Measurements from ENCODE around the gene YPEL4. TPM values are rescaled to one million over a fixed set of nuclear protein-coding genes. Genes with fewer than 3 reads are reported as not detected.

Gene YPEL4
- total RNA-seq, 2 donors from 2014 or later, result 0.44 to 0.98 TPM

GRCh38 chr11:57675176-57675941, 25.6 kb upstream of the YPEL4 start:
- H3K4me3 ChIP-seq, result no peak overlapping the region
- DNase-seq, result no peak
- H3K27me3 ChIP-seq, result no peaks in the 10 kb centered on the region
- no peak overlapping the region for H3K9ac ChIP-seq (ENCODE audit: low read depth in 2 of 2, low read length in 2 of 2)
- no peaks in the 10 kb centered on the region for H3K4me1 ChIP-seq
- peaks cover 11% of the 10 kb centered on the region for H3K36me3 ChIP-seq
- H3K9me3 ChIP-seq, result no peaks in the 10 kb centered on the region
- no peak overlapping the region for H3K27ac ChIP-seq
- TF ChIP-seq CTCF (IDR thresholded peaks at IDR 0.05), result no peak
- intact Hi-C loops (cut with DNase I), result no loop called here

- Histone ChIP-seq H3K4me3 (no peak overlapping the region), H3K9ac (ENCODE audit: low read depth in 2 of 2, low read length in 2 of 2) (no peak overlapping the region), H3K27me3 (no peaks in the 10 kb centered on the region), H3K9me3 (no peaks in the 10 kb centered on the region), H3K36me3 (peaks cover 11% of the 10 kb centered on the region), H3K27ac (no peak overlapping the region), H3K4me1 (peaks cover 5% of the 10 kb centered on the region)
- DNase-seq, result no peak
- TF ChIP-seq CTCF (IDR thresholded peaks at IDR 0.05), result no peak
- intact Hi-C loops (cut with DNase I), result loop anchor here (5.0 kb wide), 1 partner anchor 38 kb away; the partner anchor contains the start of genes MED19 and TMX2
These were observed 24.5 kb upstream of the YPEL4 start for GRCh38 chr11:57674251-57674650.

- Histone ChIP-seq H3K4me1 (peaks cover 5% of the 10 kb centered on the region), H3K27ac (peak overlapping the region; percentile 99), H3K9ac (ENCODE audit: low read depth in 2 of 2, low read length in 2 of 2) (peak overlapping the region; percentile 96 to 98), H3K9me3 (no peaks in the 10 kb centered on the region), H3K36me3 (peaks cover 7% of the 10 kb centered on the region), H3K4me3 (peak overlapping the region; percentile 97), H3K27me3 (no peaks in the 10 kb centered on the region)
- no peak for DNase-seq
- no peak for TF ChIP-seq CTCF (IDR thresholded peaks at IDR 0.05)
- intact Hi-C loops (cut with DNase I), result no loop called here
These were observed 18.7 kb upstream of the YPEL4 start for GRCh38 chr11:57668434-57668782.

GRCh38 chr11:57667736-57668433, 18.2 kb upstream of the YPEL4 start, which contains the start of gene ZDHHC5:
Gene ZDHHC5, plus strand, starts transcription at chr11:57668114. Its CDS starts 4,977 bp downstream, at chr11:57673091.
- peak within 1 kb of the TSS; percentile 96 to 98 for H3K9ac ChIP-seq (ENCODE audit: low read depth in 2 of 2, low read length in 2 of 2)
- peak; percentile 48 for TF ChIP-seq CTCF (IDR thresholded peaks at IDR 0.05)
- H3K36me3 ChIP-seq, result peaks cover 2% of the 10 kb centered on the region
- H3K4me3 ChIP-seq, result peak within 1 kb of the TSS; percentile 97
- H3K27ac ChIP-seq, result peak within 1 kb of the TSS; percentile 99
- H3K9me3 ChIP-seq, result no peaks in the 10 kb centered on the region
- intact Hi-C loops (cut with DNase I), result no loop called here
- DNase-seq, result peak; percentile 99
- no peaks in the 10 kb centered on the region for H3K27me3 ChIP-seq
- H3K4me1 ChIP-seq, result peaks cover 5% of the 10 kb centered on the region

GRCh38 chr11:57667117-57667735, 17.5 kb upstream of the YPEL4 start:
- no peak for TF ChIP-seq CTCF (IDR thresholded peaks at IDR 0.05)
- Histone ChIP-seq H3K36me3 (no peaks in the 10 kb centered on the region), H3K4me3 (peak overlapping the region; percentile 97), H3K9ac (ENCODE audit: low read depth in 2 of 2, low read length in 2 of 2) (peak overlapping the region; percentile 48 to 98), H3K9me3 (no peaks in the 10 kb centered on the region), H3K27me3 (no peaks in the 10 kb centered on the region), H3K27ac (peak overlapping the region; percentile 99), H3K4me1 (peaks cover 5% of the 10 kb centered on the region)
- DNase-seq, result peak; percentile 95
- intact Hi-C loops (cut with DNase I), result no loop called here

Data from colonic mucosa (tissue), 4 donors.